ENCODE measurements around the gene ASB1. TPM values are rescaled to one million over a fixed set of nuclear protein-coding genes. Genes with fewer than 3 reads are reported as not detected.
"Not testable (repeated sequence)": the region's sequence is repeated elsewhere in the genome, so short reads cannot be mapped to it uniquely, and the experiment has no call there.

The ASB1 gene
- total RNA-seq, 1 donor from 2014 or later: 60.2 TPM

DNA sequence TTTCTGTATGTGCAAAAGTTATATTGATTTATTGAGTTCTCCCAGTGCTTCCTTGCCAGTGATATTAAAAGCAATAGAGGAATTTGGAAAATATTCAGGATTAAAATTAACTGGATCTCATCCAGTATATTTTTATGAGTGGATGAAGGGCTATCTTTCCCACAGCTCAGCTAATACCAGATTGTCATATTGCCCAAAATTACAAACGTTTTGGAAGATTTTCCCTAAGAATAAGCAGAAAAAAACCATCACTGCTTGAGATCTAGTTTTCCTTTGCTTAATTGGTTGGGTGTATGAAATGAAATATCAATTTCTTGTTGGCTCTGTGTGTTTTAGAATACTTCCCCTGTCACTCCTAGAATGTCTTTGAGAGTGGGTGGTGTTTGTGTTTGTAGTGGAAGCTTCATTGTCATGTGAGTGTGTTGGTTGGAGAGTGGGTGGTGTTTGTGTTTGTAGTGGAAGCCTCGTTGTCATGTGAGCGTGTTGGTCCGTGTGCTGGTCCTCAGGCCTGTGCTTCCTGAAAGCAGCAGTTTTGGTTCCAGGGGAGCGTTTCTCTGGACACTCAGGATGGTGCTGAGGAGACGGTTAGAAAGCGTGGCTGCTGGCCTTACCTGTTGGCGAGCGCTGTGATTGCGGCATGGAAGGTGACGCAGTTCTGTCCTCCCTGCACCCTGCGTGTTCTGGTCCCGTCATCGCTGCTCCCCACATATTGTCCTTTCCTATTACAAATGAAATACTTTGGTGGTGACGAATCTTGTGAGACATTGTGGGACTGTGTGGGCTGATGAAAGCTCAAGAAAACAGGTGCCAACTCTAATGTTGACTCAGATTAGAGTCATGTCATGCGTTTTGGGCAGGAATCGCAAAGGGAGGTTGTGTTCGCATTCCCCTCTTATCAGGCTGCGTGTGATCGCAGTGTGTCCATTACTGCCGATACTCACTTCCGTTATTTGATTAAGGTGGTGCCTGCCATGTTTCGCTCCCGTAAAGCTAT lies 12.4 kb downstream of the ASB1 start:
- intact Hi-C loops (cut with micrococcal nuclease): no loop called here
- no peak for DNase-seq
- peak; percentile 77 for ATAC-seq

- intact Hi-C loops (cut with micrococcal nuclease): no loop called here
- ATAC-seq: peak; percentile 29
Observed at GRCh38 chr2:238439917-238440316, 13.2 kb downstream of the ASB1 start.

GRCh38 chr2:238440331-238440730 lies 13.6 kb downstream of the ASB1 start:
- ATAC-seq (no peak), DNase-seq (no peak)
- intact Hi-C loops (cut with micrococcal nuclease): no loop called here

More at GRCh38 chr2:238439917-238440316, 13.2 kb downstream of the ASB1 start:
- DNase-seq: no peak

GRCh38 chr2:238440767-238441166 lies 14.0 kb downstream of the ASB1 start:
- DNase-seq: no peak
- intact Hi-C loops (cut with micrococcal nuclease): no loop called here
- no peak for ATAC-seq

- DNase-seq: no peak
- peak; percentile 13 for ATAC-seq
- intact Hi-C loops (cut with micrococcal nuclease): no loop called here
Observed at GRCh38 chr2:238441262-238442114, 14.8 kb downstream of the ASB1 start.

- intact Hi-C loops (cut with micrococcal nuclease); ATAC-seq; DNase-seq: not testable (repeated sequence)
Observed at GRCh38 chr2:238442257-238442656, 15.5 kb downstream of the ASB1 start.

DNA sequence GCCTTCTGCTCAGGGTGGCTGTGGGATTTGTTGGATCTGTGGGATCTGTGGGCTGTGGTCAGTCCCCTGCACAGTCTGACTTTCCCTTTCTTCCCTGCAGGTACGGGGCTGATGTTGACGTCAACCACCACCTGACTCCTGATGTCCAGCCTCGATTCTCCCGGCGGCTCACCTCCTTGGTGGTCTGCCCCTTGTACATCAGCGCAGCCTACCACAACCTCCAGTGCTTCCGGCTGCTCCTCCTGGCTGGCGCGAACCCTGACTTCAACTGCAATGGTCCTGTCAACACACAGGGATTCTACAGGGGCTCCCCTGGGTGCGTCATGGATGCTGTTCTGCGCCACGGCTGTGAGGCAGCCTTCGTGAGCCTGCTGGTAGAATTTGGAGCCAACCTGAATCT lies 17.5 kb downstream of the ASB1 start:
- DNase-seq (no peak), ATAC-seq (no peak)
- intact Hi-C loops (cut with micrococcal nuclease): no loop called here

GRCh38 chr2:238445409-238446190 lies 18.9 kb downstream of the ASB1 start:
- DNase-seq (no peak), ATAC-seq (no peak)
- intact Hi-C loops (cut with micrococcal nuclease): no loop called here

GRCh38 chr2:238446371-238446770 lies 19.6 kb downstream of the ASB1 start:
- intact Hi-C loops (cut with micrococcal nuclease): no loop called here

DNA sequence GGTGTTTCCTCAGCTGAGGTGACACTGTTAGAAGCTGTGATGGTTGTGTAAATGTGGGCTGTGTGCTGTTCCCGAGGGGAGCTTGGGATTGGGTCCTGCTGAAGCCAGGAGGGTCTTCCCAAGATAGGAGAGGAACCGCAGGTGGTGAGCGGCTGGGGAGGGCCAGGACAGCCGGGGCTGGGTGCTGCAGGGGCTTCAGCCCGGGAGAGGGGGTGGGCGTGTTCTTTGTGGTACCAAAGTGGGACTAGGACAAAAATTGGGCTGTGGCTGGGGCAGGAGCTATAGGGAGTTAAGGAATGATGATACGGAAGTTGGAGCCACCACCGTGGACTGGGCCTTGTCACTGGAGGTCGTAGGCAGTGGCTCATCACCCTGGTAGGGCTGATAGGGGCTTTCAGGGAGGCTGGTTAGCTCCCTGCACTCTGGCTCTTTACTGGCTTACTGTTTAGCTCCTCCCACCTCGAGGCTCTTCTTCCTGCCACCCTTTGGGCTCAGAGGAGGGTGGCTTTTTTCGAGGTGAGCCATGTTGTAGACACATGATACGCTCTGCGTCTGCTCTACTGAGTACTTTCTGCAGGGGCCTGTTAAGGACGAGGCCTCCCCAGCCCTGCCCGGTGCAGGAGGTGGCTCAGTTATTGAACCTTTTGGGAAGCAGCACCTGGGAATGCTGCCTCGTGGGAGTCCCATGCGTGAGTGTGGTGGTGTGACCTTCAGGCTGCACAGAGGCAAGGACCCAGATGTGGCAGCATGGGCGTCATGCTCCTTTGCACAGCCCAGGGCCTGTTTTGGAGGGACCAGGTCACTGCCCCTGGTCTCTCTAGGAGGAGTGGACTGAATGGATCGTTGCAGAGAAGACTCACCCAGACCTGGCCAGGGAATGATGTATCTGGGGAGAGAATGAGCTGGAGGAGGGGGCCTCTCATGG lies 21.6 kb downstream of the ASB1 start:
- ATAC-seq (no peak), DNase-seq (no peak)
- intact Hi-C loops (cut with micrococcal nuclease): no loop called here

More at GRCh38 chr2:238446371-238446770, 19.6 kb downstream of the ASB1 start:
- no peak for ATAC-seq
- no peak for DNase-seq

- peak; percentile 2 for ATAC-seq
- intact Hi-C loops (cut with micrococcal nuclease): no loop called here
- DNase-seq: no peak
Observed at GRCh38 chr2:238449241-238449640, 22.5 kb downstream of the ASB1 start.

- intact Hi-C loops (cut with micrococcal nuclease): no loop called here
- DNase-seq (peak; percentile 83), ATAC-seq (peak; percentile 94)
Observed at GRCh38 chr2:238449909-238450417, 23.2 kb downstream of the ASB1 start.

DNA sequence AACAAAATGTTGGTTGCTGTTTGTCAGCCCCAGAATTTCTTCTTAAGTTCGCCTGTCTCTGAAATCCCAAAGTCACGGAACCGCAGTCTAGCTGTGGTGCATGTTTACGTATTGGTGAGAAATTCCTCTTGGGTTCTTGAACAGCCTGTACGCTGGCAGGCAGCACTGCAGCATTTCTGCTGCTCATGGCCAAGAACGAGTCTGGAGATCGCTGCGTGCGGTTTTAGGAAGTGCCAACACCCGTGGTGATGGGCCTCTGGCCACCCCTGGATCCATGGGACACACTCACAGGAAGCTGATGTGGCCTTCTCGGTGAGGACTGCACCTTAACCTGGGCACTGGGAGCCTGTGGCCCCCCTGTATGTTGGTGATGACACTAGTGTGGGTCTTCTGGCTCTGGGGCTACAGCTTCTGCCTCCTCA lies 23.7 kb downstream of the ASB1 start:
- DNase-seq: peak; percentile 78
- intact Hi-C loops (cut with micrococcal nuclease): no loop called here
- peak; percentile 73 for ATAC-seq

GRCh38 chr2:238453842-238454241 lies 27.1 kb downstream of the ASB1 start:
- intact Hi-C loops (cut with micrococcal nuclease): no loop called here
- no peak for DNase-seq
- ATAC-seq: no peak

GRCh38 chr2:238456449-238456848 lies 29.7 kb downstream of the ASB1 start:
- no peak for ATAC-seq
- intact Hi-C loops (cut with micrococcal nuclease): no loop called here
- DNase-seq: no peak

DNA sequence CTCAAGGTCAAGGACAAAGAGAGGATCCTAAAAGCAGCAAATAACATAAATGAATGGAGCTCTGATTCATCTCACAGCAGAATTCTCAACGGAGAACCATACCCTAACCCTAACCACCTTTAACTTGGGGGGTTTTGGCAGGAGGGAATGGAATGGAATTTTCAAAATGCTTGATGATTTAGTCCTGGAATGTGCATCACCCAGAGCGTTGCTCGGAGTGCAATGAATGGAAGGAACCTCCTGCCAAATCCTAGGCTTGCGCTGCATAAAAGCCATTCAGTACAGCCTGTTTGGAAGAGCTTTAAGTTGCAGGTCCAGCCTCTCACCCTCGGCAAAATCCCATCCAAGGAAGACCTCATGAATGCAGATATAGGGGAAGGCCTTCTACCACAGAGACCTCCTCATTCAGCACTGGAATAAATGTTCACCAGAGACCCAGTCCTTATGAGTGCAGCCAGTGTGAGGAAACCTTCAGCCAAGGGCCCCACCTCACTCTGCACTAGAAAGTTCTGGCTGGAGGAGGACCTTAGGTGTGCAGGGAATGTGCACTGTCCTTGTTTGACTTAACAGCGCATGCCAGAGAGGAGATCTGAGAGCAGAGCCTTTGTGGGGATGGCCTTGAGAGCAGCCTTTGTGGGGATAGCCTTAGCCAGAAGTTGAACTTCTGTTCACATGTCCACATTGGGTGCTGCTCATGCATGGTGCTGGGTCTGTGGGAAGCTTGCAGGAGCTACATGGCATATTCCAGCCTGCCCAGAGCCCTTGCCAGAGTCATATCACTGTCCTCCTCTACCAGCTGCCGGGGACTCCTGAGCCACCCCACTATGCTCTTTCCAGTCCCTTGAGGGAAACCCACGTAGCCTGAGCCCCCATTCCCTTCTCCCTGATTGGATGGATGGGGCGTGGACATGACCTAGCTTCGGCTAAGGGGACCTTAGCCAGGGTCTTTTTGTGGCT lies 30.5 kb downstream of the ASB1 start:
- DNase-seq: no peak

DNA sequence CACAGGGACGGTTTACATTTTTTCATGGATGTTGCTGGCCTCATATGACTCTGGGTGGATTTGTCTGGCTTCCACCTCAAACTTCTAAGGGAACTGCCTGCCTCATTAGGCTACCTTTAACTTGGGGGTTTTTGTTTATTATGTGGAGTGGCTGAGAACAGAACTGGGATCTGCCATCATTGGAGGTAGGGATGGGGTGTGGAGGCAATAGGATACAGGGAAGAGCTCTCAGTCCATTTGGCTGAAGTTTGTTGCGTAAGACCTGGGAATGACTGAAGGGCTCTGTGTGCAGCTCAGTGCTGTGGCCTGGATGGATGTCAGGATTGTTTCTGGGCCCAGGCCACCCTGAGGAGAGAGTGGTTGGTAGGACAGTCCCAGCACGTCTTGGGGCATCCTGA lies 31.2 kb downstream of the ASB1 start:
- DNase-seq (no peak), ATAC-seq (peak; percentile 60)
- intact Hi-C loops (cut with micrococcal nuclease): no loop called here

More for the DNA sequence above, 30.5 kb downstream of the ASB1 start:
- no peak for ATAC-seq
- intact Hi-C loops (cut with micrococcal nuclease): no loop called here
